H1 (cell line): ENCODE results near the gene BCL2. TPM values are rescaled to one million over a fixed set of nuclear protein-coding genes. Genes with fewer than 3 reads are reported as not detected.

Experiments
- CTCF ChIA-PET: fragments of 300-600 bp; sonication (Branson Sonifier 250); formaldehyde crosslinking; loops from one replicate; lab custom pipeline; 2021; ENCODE audit not compliant: partially characterized antibody; lab: Charles Lee
- POLR2A ChIA-PET: fragments of 300-600 bp; sonication (Branson Sonifier 250); formaldehyde crosslinking; loops from one replicate; lab custom pipeline; 2021; ENCODE audit warnings: inconsistent platforms; ENCODE audit not compliant: partially characterized antibody; lab: Charles Lee
- DNase-seq, 2 experiments: peaks; one replicate each; pipeline versions ENCODE4 v3.0.0 to v3.0.0-alpha.2; 2010 to 2022; ENCODE audit warnings: low spot score in 2 of 2, low read depth in 1 of 2, mixed read lengths in 1 of 2
- FAIRE-seq: peaks from 2 replicates; lab custom pipeline; 2011; peaks lifted over from hg19 to GRCh38; lab: Jason Lieb, UNC
- H2AFZ ChIP-seq: 2 replicates; pipeline ENCODE4 v1.8.1; 2012; ENCODE audit warnings: low read length, inconsistent platforms
- H2AK5ac ChIP-seq: 2 replicates; pipeline ENCODE4 v1.6.1; 2013; ENCODE audit warnings: low read depth, low read length
- H2BK120ac ChIP-seq: replicated peaks from 2 replicates; pipeline ENCODE3; 2013; ENCODE audit warnings: low read depth, low read length, inconsistent platforms
- H2BK12ac ChIP-seq: 2 replicates; pipeline ENCODE4 v1.6.1; 2013; ENCODE audit warnings: low read depth, low read length
- H2BK15ac ChIP-seq: 2 replicates; pipeline ENCODE4 v1.6.1; 2013; ENCODE audit warnings: low read length
- H2BK20ac ChIP-seq: 2 replicates; pipeline ENCODE4 v1.6.1; 2013; ENCODE audit warnings: low read length
- H2BK5ac ChIP-seq: 2 replicates; pipeline ENCODE4 v1.6.1; 2013; ENCODE audit warnings: low read depth, low read length
- H3K14ac ChIP-seq: 2 replicates; pipeline ENCODE4 v1.6.1; 2013; ENCODE audit warnings: inconsistent platforms; ENCODE audit not compliant: insufficient read length
- H3K18ac ChIP-seq: 2 replicates; pipeline ENCODE4 v1.6.1; 2013; ENCODE audit warnings: low read length; ENCODE audit errors: extremely low read depth
- H3K23ac ChIP-seq: 2 replicates; pipeline ENCODE4 v1.6.1; 2013; ENCODE audit warnings: inconsistent platforms; ENCODE audit not compliant: insufficient read length
- H3K23me2 ChIP-seq: 2 replicates; pipeline ENCODE4 v1.6.1; 2013; ENCODE audit warnings: low read depth, low read length
- H3K27ac ChIP-seq: 2 replicates; pipeline ENCODE4 v1.6.1; 2011; ENCODE audit warnings: low read depth, low read length, inconsistent platforms
- H3K27me3 ChIP-seq, 4 experiments: replicated peaks in 1 of 4; 1 replicate in 1 of 4; 2 replicates in 3 of 4; pipeline versions ENCODE4 v1.6.1 to v1.8.1; 2011 to 2013; ENCODE audit warnings: low read length in 3 of 4, mild to moderate bottlenecking in 3 of 4, inconsistent platforms in 2 of 4, mixed read lengths in 2 of 4, moderate library complexity in 1 of 4; ENCODE audit not compliant: control insufficient read depth in 3 of 4, insufficient read depth in 3 of 4; ENCODE audit errors: extremely low read depth in 1 of 4
- H3K36me3 ChIP-seq, 4 experiments: 2 replicates each; pipeline versions ENCODE4 v1.6.1 to v1.8.1; 2011 to 2013; ENCODE audit warnings: mild to moderate bottlenecking in 4 of 4, low read length in 3 of 4, moderate library complexity in 2 of 4, control low read depth in 1 of 4, inconsistent platforms in 1 of 4; ENCODE audit not compliant: insufficient read depth in 4 of 4, control insufficient read depth in 2 of 4
- H3K4ac ChIP-seq: replicated peaks from 2 replicates; pipeline ENCODE3; 2013; ENCODE audit warnings: low read length, low read depth, mixed read lengths, inconsistent platforms; ENCODE audit not compliant: insufficient read length
- H3K4me1 ChIP-seq, 4 experiments: replicated peaks in 1 of 4; 1 replicate in 1 of 4; 2 replicates in 3 of 4; pipeline versions ENCODE4 v1.6.1 to v1.8.1; 2011 to 2013; ENCODE audit warnings: low read length in 3 of 4, inconsistent platforms in 2 of 4, mixed read lengths in 1 of 4; ENCODE audit not compliant: insufficient read depth in 4 of 4, control insufficient read depth in 3 of 4
- H3K4me2 ChIP-seq, 2 experiments: 2 replicates each; pipeline versions ENCODE4 v1.6.1 to v1.8.1; 2011 to 2013; ENCODE audit warnings: low read depth in 2 of 2, low read length in 2 of 2, control low read depth in 1 of 2, inconsistent platforms in 1 of 2, mild to moderate bottlenecking in 1 of 2; ENCODE audit not compliant: insufficient read depth in 1 of 2
- H3K4me3 ChIP-seq, 4 experiments: fragments of 200-600, 300-600 bp in 1 of 4; sonication (generic), shearing (Covaris generic), sonication (Bioruptor Twin) in 1 of 4; 2 replicates each; pipeline versions ENCODE4 v1.5.1 to v1.8.1; 2011 to 2016; ENCODE audit warnings: low read length in 4 of 4, low read depth in 3 of 4, control low read depth in 2 of 4, inconsistent platforms in 2 of 4, mild to moderate bottlenecking in 2 of 4, mixed read lengths in 1 of 4, moderate library complexity in 1 of 4; ENCODE audit not compliant: insufficient read depth in 2 of 4; ENCODE audit errors: extremely low read depth in 1 of 4
- H3K56ac ChIP-seq: replicated peaks from 2 replicates; pipeline ENCODE3; 2013; ENCODE audit warnings: low read depth, mild to moderate bottlenecking, mixed read lengths, low read length, inconsistent platforms; ENCODE audit not compliant: insufficient read length
- H3K79me1 ChIP-seq: 2 replicates; pipeline ENCODE4 v1.6.1; 2013; ENCODE audit warnings: low read depth, low read length, control low read depth
- H3K79me2 ChIP-seq, 2 experiments: 2 replicates each; pipeline versions ENCODE4 v1.6.1 to v1.8.1; 2012 to 2013; ENCODE audit warnings: low read length in 2 of 2, mild to moderate bottlenecking in 2 of 2, inconsistent platforms in 1 of 2; ENCODE audit not compliant: insufficient read depth in 2 of 2, control insufficient read depth in 1 of 2
- H3K9ac ChIP-seq, 4 experiments: replicated peaks in 1 of 4; 1 replicate in 1 of 4; 2 replicates in 3 of 4; pipeline versions ENCODE4 v1.6.1 to v1.8.1; 2011 to 2013; ENCODE audit warnings: low read depth in 3 of 4, low read length in 3 of 4, control low read depth in 2 of 4, mild to moderate bottlenecking in 2 of 4, moderate library complexity in 2 of 4, inconsistent platforms in 1 of 4; ENCODE audit errors: extremely low read depth in 1 of 4
- H3K9me3 ChIP-seq, 2 experiments: 2 replicates each; pipeline versions ENCODE4 v1.6.1 to v1.8.1; 2012 to 2013; ENCODE audit warnings: mild to moderate bottlenecking in 2 of 2, moderate library complexity in 2 of 2, control low read depth in 1 of 2, inconsistent platforms in 1 of 2, low read depth in 1 of 2, low read length in 1 of 2, mixed read lengths in 1 of 2; ENCODE audit not compliant: insufficient read depth in 2 of 2
- H4K20me1 ChIP-seq, 2 experiments: replicated peaks in 1 of 2; 2 replicates each; pipeline versions ENCODE3 to v1.8.1; 2011 to 2013; ENCODE audit warnings: inconsistent platforms in 2 of 2, low read length in 2 of 2, mild to moderate bottlenecking in 1 of 2; ENCODE audit not compliant: insufficient read depth in 2 of 2, control insufficient read depth in 1 of 2
- H4K5ac ChIP-seq: 2 replicates; pipeline ENCODE4 v1.6.1; 2013; ENCODE audit warnings: low read length, low read depth, mixed read lengths, inconsistent platforms; ENCODE audit not compliant: insufficient read length
- H4K8ac ChIP-seq: 2 replicates; pipeline ENCODE4 v1.8.0; 2013; ENCODE audit warnings: mild to moderate bottlenecking, moderate library complexity, low read length, inconsistent platforms; ENCODE audit not compliant: insufficient read depth; ENCODE audit errors: extremely low read depth
- H4K91ac ChIP-seq: replicated peaks from 2 replicates; pipeline ENCODE3; 2013; ENCODE audit warnings: low read length, mixed read lengths, inconsistent platforms; ENCODE audit not compliant: insufficient read length
- ASH2L ChIP-seq: fragments of 200-600, 300-600 bp; sonication (generic); IDR thresholded peaks from one replicate; pipeline ENCODE4 v1.7.1; 2017; ENCODE audit warnings: low read length
- BCL11A ChIP-seq, 2 experiments: IDR thresholded peaks; one replicate each; pipeline ENCODE4 v1.6.1; 2011; ENCODE audit warnings: low read depth in 2 of 2, low read length in 2 of 2, mild to moderate bottlenecking in 2 of 2
- BRCA1 ChIP-seq: IDR thresholded peaks from 2 replicates; pipeline ENCODE4 v1.6.1; 2012; ENCODE audit warnings: low read depth, low read length, improper control_type of control experiment
- CTBP2 ChIP-seq: IDR thresholded peaks from 2 replicates; pipeline ENCODE4 v1.7.0; 2011; ENCODE audit warnings: borderline replicate concordance, mild to moderate bottlenecking, moderate library complexity, mixed read lengths, low read length; ENCODE audit not compliant: insufficient read depth, insufficient read length
- CTCF ChIP-seq, 3 experiments: IDR thresholded peaks; 1 replicate in 2 of 3; 2 replicates in 1 of 3; pipeline versions ENCODE4 v1.5.1 to v1.6.1; 2011; ENCODE audit warnings: low read length in 3 of 3, mild to moderate bottlenecking in 3 of 3, inconsistent platforms in 2 of 3, low read depth in 1 of 3, moderate library complexity in 1 of 3; ENCODE audit not compliant: insufficient read depth in 1 of 3; ENCODE audit errors: control extremely low read depth in 1 of 3
- FOSL1 ChIP-seq: IDR thresholded peaks from 2 replicates; pipeline ENCODE4 v1.6.1; 2011; ENCODE audit warnings: mild to moderate bottlenecking, low read depth, low read length, moderate library complexity; ENCODE audit not compliant: insufficient read depth
- HDAC2 ChIP-seq, 2 experiments: fragments of 300-600 bp in 1 of 2; sonication (generic) in 1 of 2; IDR thresholded peaks; 2 replicates each; pipeline ENCODE4 v1.6.1; 2011 to 2012; ENCODE audit warnings: low read depth in 2 of 2, low read length in 2 of 2, mild to moderate bottlenecking in 2 of 2, moderate library complexity in 2 of 2, borderline replicate concordance in 1 of 2, inconsistent platforms in 1 of 2
- JUN ChIP-seq: IDR thresholded peaks from 2 replicates; pipeline ENCODE4 v1.6.1; 2011; ENCODE audit warnings: low read depth, mild to moderate bottlenecking, improper control_type of control experiment, low read length
- POU5F1 ChIP-seq: IDR thresholded peaks from 2 replicates; pipeline ENCODE4 v1.6.1; 2011; ENCODE audit warnings: low read depth, mild to moderate bottlenecking, low read length, moderate library complexity
- SP4 ChIP-seq: IDR thresholded peaks from 2 replicates; pipeline ENCODE4 v1.6.1; 2012; ENCODE audit warnings: low read length, inconsistent platforms
- SRF ChIP-seq: IDR thresholded peaks from 2 replicates; pipeline ENCODE4 v1.6.1; 2011; ENCODE audit warnings: mild to moderate bottlenecking, low read depth, low read length, moderate library complexity
- TAF1 ChIP-seq: IDR thresholded peaks from 2 replicates; pipeline ENCODE4 v1.6.1; 2011; ENCODE audit warnings: mild to moderate bottlenecking, low read depth, low read length
- TCF12 ChIP-seq: IDR thresholded peaks from 2 replicates; pipeline ENCODE4 v1.6.1; 2011; ENCODE audit warnings: low read depth, mild to moderate bottlenecking, low read length
- WGBS, 2 experiments: shearing (Covaris generic) in 1 of 2; methylation state at CpG; one replicate each; pipeline versions ENCODE4 v1.1.6 to v1.1.7; 2013 to 2015; ENCODE audit warnings: low lambda C conversion rate in 2 of 2, mixed read lengths in 2 of 2, inconsistent platforms in 1 of 2, low coverage in 1 of 2, missing lambda C conversion rate in 1 of 2; ENCODE audit not compliant: insufficient replicate concordance in 2 of 2, insufficient coverage in 1 of 2, insufficient read length in 1 of 2; ENCODE audit errors: extremely low coverage in 1 of 2, missing lambda C conversion rate in 1 of 2; 5-methylcytosine and 5-hydroxymethylcytosine counted together
- polyA plus RNA-seq, 7 experiments: library from polyadenylated mRNA; depleted of rRNA in 3 of 7; stranded (reverse) in 5 of 7; unstranded in 2 of 7; fragments of >200 nt in 5 of 7; fragments of 200-250 nt in 2 of 7; gene quantifications; 1 replicate in 5 of 7; 2 replicates in 1 of 7; 4 replicates in 1 of 7; pipeline versions ENCODE4 v1.2.1 to v1.2.3, GENCODE V29; 2011 to 2013; ENCODE audit warnings: missing spikeins in 2 of 7, mixed read lengths in 2 of 7
- total RNA-seq: library from RNA; stranded (reverse); fragmentation: NEBNext Ultra II Directional; extraction: Animal tissue kit (Norgen Biotek cat#: 25700); gene quantifications from 2 replicates; pipeline ENCODE4 v1.2.1, GENCODE V29; 2021

The BCL2 gene
- total and polyA plus RNA-seq, 2 of the 8 experiments (the other 6 are each of a cell fraction or from before 2014, with no cell fraction given), result 0.59 to 4.5 TPM

- H3K23ac ChIP-seq, result no peak overlapping the region
- no peaks in the 10 kb centered on the region for H3K79me1 ChIP-seq
- H2BK120ac ChIP-seq, result no peak overlapping the region
- no peak overlapping the region for H4K8ac ChIP-seq
- no peaks in the 10 kb centered on the region for H3K4me1 ChIP-seq
- no peak overlapping the region for H2AFZ ChIP-seq
- no peak overlapping the region for H3K14ac ChIP-seq
- POLR2A ChIA-PET, result no interaction called here
- WGBS, 2 experiments, result 88% methylated on average over 3 of the region's 3 CpGs; no CpG with 5 or more reads in 1 of the 2 experiments
- H4K20me1 ChIP-seq, result no peaks in the 10 kb centered on the region
- no peaks in the 10 kb centered on the region for H3K23me2 ChIP-seq
- no peak overlapping the region for H3K4me3 ChIP-seq
- H3K9me3 ChIP-seq, result no peaks in the 10 kb centered on the region
- H3K18ac ChIP-seq, result no peak overlapping the region
- no peaks in the 10 kb centered on the region for H3K79me2 ChIP-seq
- CTCF ChIA-PET, result interaction anchor here (1.0 to 1.6 kb wide), 3 partner anchors 10 to 109 kb away, joined by 3 read pairs; partner anchors contain the start of gene BCL2
- no peak overlapping the region for H3K9ac ChIP-seq
- no peak overlapping the region for H2BK12ac ChIP-seq
- no peak overlapping the region for H3K4ac ChIP-seq
- H2AK5ac ChIP-seq, result no peak overlapping the region
- H3K27me3 ChIP-seq, result no peaks in the 10 kb centered on the region
- no peak overlapping the region for H3K4me2 ChIP-seq
- H3K27ac ChIP-seq, result no peak overlapping the region
- H2BK20ac ChIP-seq, result no peak overlapping the region
- FAIRE-seq (no peak), DNase-seq (no peak)
- no peak overlapping the region for H3K56ac ChIP-seq
- no peaks in the 10 kb centered on the region for H3K36me3 ChIP-seq
- no peak overlapping the region for H4K91ac ChIP-seq
- no peak overlapping the region for H4K5ac ChIP-seq
- no peak overlapping the region for H2BK15ac ChIP-seq
- H2BK5ac ChIP-seq, result no peak overlapping the region
- no peak for TF ChIP-seq CTBP2
- no peak for TF ChIP-seq SP4
- TF ChIP-seq CTCF (IDR thresholded peaks at IDR 0.05; ENCODE audit: control extremely low read depth in 1 of 3, insufficient read depth in 1 of 3, low read depth in 1 of 3, low read length in 3 of 3), result no peak
- TF ChIP-seq JUN, result no peak
- no peak for TF ChIP-seq TCF12
- TF ChIP-seq BCL11A (IDR thresholded peaks at IDR 0.05; ENCODE audit: low read depth in 2 of 2, low read length in 2 of 2), result no peak
- no peak for TF ChIP-seq BRCA1
- TF ChIP-seq TAF1, result no peak
- no peak for TF ChIP-seq ASH2L
- TF ChIP-seq POU5F1, result no peak
- TF ChIP-seq SRF, result no peak
- no peak for TF ChIP-seq HDAC2 (IDR thresholded peaks at IDR 0.05; ENCODE audit: borderline replicate concordance in 1 of 2, low read depth in 2 of 2, low read length in 2 of 2)
- TF ChIP-seq FOSL1, result no peak
These were observed 109.0 kb downstream of the BCL2 start for GRCh38 chr18:63210521-63210920.
